Right lobe of liver (tissue), 6 donors: ENCODE results near the gene GASK1B. TPM values are rescaled to one million over a fixed set of nuclear protein-coding genes. Genes with fewer than 3 reads are reported as not detected.

Source experiments
- ATAC-seq, 4 donors: fragments of 200-7000 bp; cut with Tn5 transposase; one replicate each; pipeline ENCODE4 v1.9.1; 2020; ENCODE audit warnings: mild to moderate bottlenecking in 4 of 4, moderate library complexity in 4 of 4
- DNase-seq, 3 donors: peaks; one replicate each; pipeline ENCODE4 v3.0.0-alpha.2; 2020
- H3K27ac ChIP-seq, 3 donors: fragments of 200-600 bp; one replicate each; pipeline ENCODE4 v1.8.0; 2022
- H3K27me3 ChIP-seq, 2 donors: fragments of 200-600 bp; one replicate each; pipeline ENCODE4 v1.8.0; 2022
- H3K36me3 ChIP-seq, 4 donors: fragments of 200-600 bp; sonication (generic) in 1 of 4; one replicate each; pipeline versions ENCODE4 v1.5.1 to v1.8.0; 2017 to 2022; ENCODE audit warnings: control low read depth in 1 of 4
- H3K4me1 ChIP-seq, 4 donors: fragments of 200-600 bp; sonication (generic) in 1 of 4; one replicate each; pipeline versions ENCODE4 v1.5.1 to v1.8.0; 2017 to 2022; ENCODE audit warnings: control low read depth in 1 of 4
- H3K4me3 ChIP-seq, 3 donors: fragments of 200-600 bp; one replicate each; pipeline ENCODE4 v1.8.0; 2022
- H3K9me3 ChIP-seq, 4 donors: fragments of 200-600 bp; sonication (generic) in 1 of 4; one replicate each; pipeline versions ENCODE4 v1.5.1 to v1.8.0; 2017 to 2022; ENCODE audit warnings: control low read depth in 1 of 4
- POLR2A ChIP-seq: fragments of 450-650 bp; IDR thresholded peaks from one replicate; pipeline ENCODE4 v1.6.1; 2017; ENCODE audit warnings: antibody characterized with exemption, mild to moderate bottlenecking
- WGBS: methylation state at CpG from one replicate; pipeline ENCODE4 v1.1.6; 2018; ENCODE audit warnings: low coverage, low lambda C conversion rate; ENCODE audit not compliant: insufficient coverage; ENCODE audit errors: missing lambda C conversion rate; 5-methylcytosine and 5-hydroxymethylcytosine counted together
- intact Hi-C, 2 donors: fragments of 100-400 bp; cut with DNase I; formaldehyde crosslinking; loops; one replicate each; pipeline versions ENCODE4 v1.11.2 to v1.14.1; 2022
- total RNA-seq, 6 experiments: library from RNA; depleted of rRNA in 2 of 6; stranded (reverse); fragments of >200 nt in 2 of 6; fragmentation: NEBNext Ultra II Directional in 3 of 6; extraction: Animal tissue kit (Norgen Biotek cat#: 25700) in 3 of 6; gene quantifications; one replicate each; pipeline versions ENCODE4 v1.1.0 to v1.2.4, GENCODE V29; 2016 to 2023
- TF ChIP-seq, protein P1 (sequence below), 4 donors: fragments of 200-600 bp in 3 of 4; fragments of 450-650 bp in 1 of 4; IDR thresholded peaks; one replicate each; pipeline versions ENCODE4 v1.5.1 to v1.8.0; 2016 to 2022; ENCODE audit warnings: antibody characterized with exemption in 4 of 4, mild to moderate bottlenecking in 2 of 4
- donor health status: DM: no; HTN: yes; CAD: no.
- donor health status: DM: no; HTN: no; CAD: no.
- donor health status: DM: no; HTN: no; CAD: no.
- donor health status: DM: no; HTN: yes; CAD: no.
- donor health status: DM: no; HTN: yes; CAD: no.

The GASK1B gene
- total RNA-seq, 6 experiments from 2014 or later = 2.7 to 7.0 (median 4.1) TPM

DNA sequence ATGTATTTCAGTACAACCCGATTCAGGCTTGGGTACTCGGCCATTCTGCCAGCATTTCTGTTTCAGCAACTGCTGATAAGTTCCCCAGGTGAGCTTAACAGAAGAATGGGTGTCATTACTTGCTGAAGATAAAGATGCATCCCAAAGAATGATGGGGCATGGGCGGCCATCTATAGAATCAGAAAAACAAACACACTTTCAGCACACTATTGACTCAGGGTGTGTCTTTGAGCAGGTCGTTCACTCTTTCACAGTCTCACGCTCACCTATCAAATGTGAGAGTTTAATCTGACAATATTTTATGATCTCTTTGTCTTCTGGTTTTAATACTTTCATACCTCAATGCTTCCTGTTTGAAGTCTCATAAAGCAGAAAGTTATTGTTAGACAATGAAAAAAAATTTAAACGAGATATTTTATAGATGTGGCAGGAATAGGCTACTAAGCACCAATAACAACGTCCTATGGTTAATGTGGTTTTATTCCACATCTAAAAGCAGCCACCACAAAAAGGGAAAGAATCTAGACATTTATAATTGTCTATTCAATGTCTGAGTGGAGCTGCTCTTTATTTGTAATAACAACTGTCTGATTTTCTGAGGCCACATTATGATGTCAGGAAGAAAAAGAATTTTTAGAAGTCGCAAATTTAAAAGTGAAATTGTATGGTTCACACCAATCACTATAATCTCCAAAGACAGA lies 17.0 kb downstream of the GASK1B start:
- H3K4me3 ChIP-seq = no peak overlapping the region
- H3K36me3 ChIP-seq = no peaks in the 10 kb centered on the region
- H3K27ac ChIP-seq = no peak overlapping the region
- H3K4me1 ChIP-seq = no peaks in the 10 kb centered on the region
- TF ChIP-seq POLR2A = no peak
- TF ChIP-seq, protein P1, sequence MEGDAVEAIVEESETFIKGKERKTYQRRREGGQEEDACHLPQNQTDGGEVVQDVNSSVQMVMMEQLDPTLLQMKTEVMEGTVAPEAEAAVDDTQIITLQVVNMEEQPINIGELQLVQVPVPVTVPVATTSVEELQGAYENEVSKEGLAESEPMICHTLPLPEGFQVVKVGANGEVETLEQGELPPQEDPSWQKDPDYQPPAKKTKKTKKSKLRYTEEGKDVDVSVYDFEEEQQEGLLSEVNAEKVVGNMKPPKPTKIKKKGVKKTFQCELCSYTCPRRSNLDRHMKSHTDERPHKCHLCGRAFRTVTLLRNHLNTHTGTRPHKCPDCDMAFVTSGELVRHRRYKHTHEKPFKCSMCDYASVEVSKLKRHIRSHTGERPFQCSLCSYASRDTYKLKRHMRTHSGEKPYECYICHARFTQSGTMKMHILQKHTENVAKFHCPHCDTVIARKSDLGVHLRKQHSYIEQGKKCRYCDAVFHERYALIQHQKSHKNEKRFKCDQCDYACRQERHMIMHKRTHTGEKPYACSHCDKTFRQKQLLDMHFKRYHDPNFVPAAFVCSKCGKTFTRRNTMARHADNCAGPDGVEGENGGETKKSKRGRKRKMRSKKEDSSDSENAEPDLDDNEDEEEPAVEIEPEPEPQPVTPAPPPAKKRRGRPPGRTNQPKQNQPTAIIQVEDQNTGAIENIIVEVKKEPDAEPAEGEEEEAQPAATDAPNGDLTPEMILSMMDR (IDR thresholded peaks at IDR 0.05) = no peak
- intact Hi-C loops = no loop called here
- no peak for ATAC-seq
- 28% methylated on average over 8 of the region's 8 CpGs for WGBS
- DNase-seq = no peak
- H3K9me3 ChIP-seq = no peaks in the 10 kb centered on the region
- no peaks in the 10 kb centered on the region for H3K27me3 ChIP-seq

- ATAC-seq (no peak), DNase-seq (no peak)
- WGBS = 74% methylated on average over 3 of the region's 3 CpGs
- Histone ChIP-seq H3K9me3 (no peaks in the 10 kb centered on the region), H3K27me3 (no peaks in the 10 kb centered on the region), H3K36me3 (no peaks in the 10 kb centered on the region), H3K27ac (no peak overlapping the region), H3K4me3 (no peak overlapping the region), H3K4me1 (no peaks in the 10 kb centered on the region)
- TF ChIP-seq, protein P1 (IDR thresholded peaks at IDR 0.05) = no peak
- no peak for TF ChIP-seq POLR2A
- intact Hi-C loops = no loop called here
Observed at GRCh38 chr4:158147151-158147550, 25.7 kb downstream of the GASK1B start.

GRCh38 chr4:158146736-158147135 lies 26.1 kb downstream of the GASK1B start:
- H3K36me3 ChIP-seq = no peaks in the 10 kb centered on the region
- H3K4me3 ChIP-seq = no peak overlapping the region
- DNase-seq = no peak
- WGBS = 39% methylated on average over 1 of the region's 1 CpG
- H3K4me1 ChIP-seq = no peaks in the 10 kb centered on the region
- H3K27ac ChIP-seq = no peak overlapping the region
- no peaks in the 10 kb centered on the region for H3K27me3 ChIP-seq
- no peak for ATAC-seq
- intact Hi-C loops = no loop called here
- TF ChIP-seq, protein P1 (IDR thresholded peaks at IDR 0.05) = no peak
- no peak for TF ChIP-seq POLR2A
- H3K9me3 ChIP-seq = no peaks in the 10 kb centered on the region

DNA sequence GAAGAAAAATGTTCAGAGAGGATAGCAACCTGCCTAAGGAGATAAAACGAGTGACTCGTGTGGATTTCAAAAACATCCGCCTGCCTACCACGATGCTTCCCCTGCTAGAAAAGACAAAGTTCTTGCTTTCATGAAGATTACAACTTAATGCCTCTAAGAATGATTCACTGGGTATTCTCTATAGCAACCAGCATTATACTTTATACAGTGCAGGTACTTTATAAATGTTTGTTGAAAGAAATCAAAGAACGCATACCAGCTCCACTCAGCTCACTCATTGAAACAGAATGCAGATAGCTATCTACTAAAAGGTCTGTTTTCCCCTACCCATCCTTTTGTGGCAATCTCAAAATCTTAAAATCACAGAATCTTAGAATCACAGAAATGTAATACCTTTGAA lies 33.7 kb downstream of the GASK1B start:
- H3K9me3 ChIP-seq = no peaks in the 10 kb centered on the region
- no peak overlapping the region for H3K4me3 ChIP-seq
- no peaks in the 10 kb centered on the region for H3K27me3 ChIP-seq
- no peaks in the 10 kb centered on the region for H3K4me1 ChIP-seq
- no peaks in the 10 kb centered on the region for H3K36me3 ChIP-seq
- H3K27ac ChIP-seq = no peak overlapping the region
- DNase-seq (no peak), ATAC-seq (no peak)
- 52% methylated on average over 5 of the region's 5 CpGs for WGBS
- TF ChIP-seq, protein P1 (IDR thresholded peaks at IDR 0.05) = no peak
- no peak for TF ChIP-seq POLR2A
- intact Hi-C loops = no loop called here

DNA sequence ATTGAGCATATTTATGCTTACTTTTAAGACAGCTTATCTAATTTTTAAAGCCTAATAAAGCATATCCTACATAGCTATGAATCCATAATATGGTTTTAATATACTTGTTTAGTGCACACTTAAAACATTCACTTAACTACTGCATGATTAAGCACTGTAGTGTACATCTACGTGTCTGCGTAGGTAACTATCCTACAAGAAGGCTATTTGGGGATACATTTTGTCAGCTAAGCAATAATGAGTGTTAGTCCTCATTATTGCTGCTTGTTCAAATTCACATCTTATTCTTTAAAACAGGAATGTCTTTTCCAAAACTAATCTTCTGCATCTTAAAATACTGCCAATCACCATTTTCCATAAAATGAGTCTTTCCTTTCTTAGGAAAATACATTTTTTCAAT lies 38.6 kb downstream of the GASK1B start:
- ATAC-seq (no peak), DNase-seq (no peak)
- H3K4me1 ChIP-seq = no peaks in the 10 kb centered on the region
- no peak overlapping the region for H3K27ac ChIP-seq
- no peaks in the 10 kb centered on the region for H3K27me3 ChIP-seq
- no peaks in the 10 kb centered on the region for H3K36me3 ChIP-seq
- TF ChIP-seq POLR2A = no peak
- TF ChIP-seq, protein P1 (IDR thresholded peaks at IDR 0.05) = no peak
- no peaks in the 10 kb centered on the region for H3K9me3 ChIP-seq
- intact Hi-C loops = no loop called here
- WGBS = 29% methylated on average over 2 of the region's 2 CpGs
- no peak overlapping the region for H3K4me3 ChIP-seq
